Measurements from ENCODE around the gene LRRC45. TPM values are rescaled to one million over a fixed set of nuclear protein-coding genes. Genes with fewer than 3 reads are reported as not detected.

LRRC45 gene
- total RNA-seq, 1 experiment from 2014 or later = 34.3 TPM

DNA sequence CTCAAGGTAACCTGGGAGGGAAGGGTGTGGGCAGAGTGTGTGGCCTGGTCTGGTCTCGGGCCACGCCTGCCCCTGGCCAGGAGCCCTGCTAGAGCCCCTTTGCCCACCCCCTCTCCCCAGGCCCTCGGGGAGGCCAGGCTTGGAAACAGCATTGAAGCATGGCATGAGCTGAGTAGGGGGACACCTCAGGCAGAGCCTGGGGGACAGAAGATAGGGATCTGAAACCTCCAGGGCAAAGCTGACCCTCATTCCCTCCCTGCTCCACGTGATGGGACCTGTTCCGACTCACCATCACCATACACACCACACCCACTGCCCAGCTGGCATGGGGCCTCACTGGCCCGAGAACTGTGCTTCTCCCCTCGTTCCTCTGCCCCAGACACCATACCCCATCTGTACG lies 26.0 kb downstream of the LRRC45 start:
- TF ChIP-seq, protein P1, sequence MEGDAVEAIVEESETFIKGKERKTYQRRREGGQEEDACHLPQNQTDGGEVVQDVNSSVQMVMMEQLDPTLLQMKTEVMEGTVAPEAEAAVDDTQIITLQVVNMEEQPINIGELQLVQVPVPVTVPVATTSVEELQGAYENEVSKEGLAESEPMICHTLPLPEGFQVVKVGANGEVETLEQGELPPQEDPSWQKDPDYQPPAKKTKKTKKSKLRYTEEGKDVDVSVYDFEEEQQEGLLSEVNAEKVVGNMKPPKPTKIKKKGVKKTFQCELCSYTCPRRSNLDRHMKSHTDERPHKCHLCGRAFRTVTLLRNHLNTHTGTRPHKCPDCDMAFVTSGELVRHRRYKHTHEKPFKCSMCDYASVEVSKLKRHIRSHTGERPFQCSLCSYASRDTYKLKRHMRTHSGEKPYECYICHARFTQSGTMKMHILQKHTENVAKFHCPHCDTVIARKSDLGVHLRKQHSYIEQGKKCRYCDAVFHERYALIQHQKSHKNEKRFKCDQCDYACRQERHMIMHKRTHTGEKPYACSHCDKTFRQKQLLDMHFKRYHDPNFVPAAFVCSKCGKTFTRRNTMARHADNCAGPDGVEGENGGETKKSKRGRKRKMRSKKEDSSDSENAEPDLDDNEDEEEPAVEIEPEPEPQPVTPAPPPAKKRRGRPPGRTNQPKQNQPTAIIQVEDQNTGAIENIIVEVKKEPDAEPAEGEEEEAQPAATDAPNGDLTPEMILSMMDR (conservative IDR thresholded peaks at IDR 0.05; ENCODE audit: low read depth, low read length) = no peak
- TF ChIP-seq EZH2 (IDR thresholded peaks at IDR 0.05; ENCODE audit: borderline replicate concordance, low read depth, low read length, poor library complexity, severe bottlenecking) = no peak
- Histone ChIP-seq H3K4me1 (ENCODE audit: insufficient read depth, low read length, poor library complexity, severe bottlenecking) (peaks cover 9% of the 10 kb centered on the region), H3K4me3 (ENCODE audit: low read depth, low read length, poor library complexity, severe bottlenecking) (no peak overlapping the region), H3K27me3 (replicated peaks; ENCODE audit: insufficient read depth, low read depth, low read length, poor library complexity) (no peaks in the 10 kb centered on the region), H3K36me3 (ENCODE audit: insufficient read depth, low read length, poor library complexity, severe bottlenecking) (peaks cover 25% of the 10 kb centered on the region), H3K27ac (ENCODE audit: low read depth, low read length, poor library complexity, severe bottlenecking) (no peak overlapping the region), H3K9me3 (ENCODE audit: low read depth, low read length, poor library complexity, severe bottlenecking) (no peaks in the 10 kb centered on the region)
- BruUV-seq (replicated peaks) = no TSS peak
- ChIA-PET POLR2A (ENCODE audit: low non-redundant PET) (no interaction called here), CTCF (no interaction called here)
- no peak for DNase-seq (ENCODE audit: low spot score)
- intact Hi-C loops (cut with micrococcal nuclease; ENCODE audit: unreplicated experiment) = no loop called here

- ChIA-PET CTCF (interaction anchor here (1.7 kb wide), 1 partner anchor 12 kb away, joined by 5 read pairs; the partner anchor contains the start of gene DCXR), POLR2A (ENCODE audit: low non-redundant PET) (interaction anchor here (0.6 kb wide), 1 partner anchor 215 kb away, joined by 3 read pairs; the partner anchor contains the start of gene PPP1R27)
- no peak for DNase-seq (ENCODE audit: low spot score)
- TF ChIP-seq EZH2 (IDR thresholded peaks at IDR 0.05; ENCODE audit: borderline replicate concordance, low read depth, low read length, poor library complexity, severe bottlenecking) = no peak
- TF ChIP-seq, protein P1 (conservative IDR thresholded peaks at IDR 0.05; ENCODE audit: low read depth, low read length) = no peak
- Histone ChIP-seq H3K36me3 (ENCODE audit: insufficient read depth, low read length, poor library complexity, severe bottlenecking) (peaks cover 28% of the 10 kb centered on the region), H3K27me3 (replicated peaks; ENCODE audit: insufficient read depth, low read depth, low read length, poor library complexity) (no peaks in the 10 kb centered on the region), H3K27ac (ENCODE audit: low read depth, low read length, poor library complexity, severe bottlenecking) (no peak overlapping the region), H3K4me1 (ENCODE audit: insufficient read depth, low read length, poor library complexity, severe bottlenecking) (peaks cover 9% of the 10 kb centered on the region), H3K4me3 (ENCODE audit: low read depth, low read length, poor library complexity, severe bottlenecking) (no peak overlapping the region), H3K9me3 (ENCODE audit: low read depth, low read length, poor library complexity, severe bottlenecking) (no peaks in the 10 kb centered on the region)
- no TSS peak for BruUV-seq (replicated peaks)
- intact Hi-C loops (cut with micrococcal nuclease; ENCODE audit: unreplicated experiment) = no loop called here
Observed at GRCh38 chr17:82049521-82049971, 26.4 kb downstream of the LRRC45 start.

DNA sequence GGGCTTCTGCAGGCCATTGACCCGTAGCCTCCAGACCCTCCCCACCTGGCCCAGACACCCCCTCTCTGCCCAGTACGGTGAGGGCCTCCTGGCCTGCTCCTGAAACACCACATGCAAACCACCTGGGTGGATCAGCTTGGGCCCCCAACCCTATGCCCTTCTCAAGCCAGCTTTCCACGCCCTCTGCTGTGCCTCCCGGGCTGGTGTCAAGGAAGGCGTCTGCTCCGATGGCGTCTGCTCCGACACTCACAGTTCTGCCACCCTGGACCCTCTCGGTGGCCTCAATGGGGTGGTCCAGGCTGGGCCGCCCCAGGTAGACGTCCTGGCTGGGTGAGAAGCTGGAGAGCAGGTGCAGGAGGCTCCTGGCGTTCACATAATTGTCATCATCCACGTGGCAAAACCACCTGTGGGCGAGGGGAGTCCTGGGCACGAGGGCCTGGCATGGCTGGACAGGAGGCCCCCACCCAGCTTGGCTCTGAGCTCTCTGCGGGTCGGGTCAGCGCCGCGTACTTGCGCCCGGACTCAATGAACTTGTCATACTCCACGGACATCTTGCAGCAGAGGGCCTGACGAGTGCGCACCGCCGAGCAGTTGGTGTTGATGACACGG lies 27.2 kb downstream of the LRRC45 start:
- ChIA-PET POLR2A (ENCODE audit: low non-redundant PET) (interaction anchor here (0.6 kb wide), 1 partner anchor 215 kb away, joined by 3 read pairs; the partner anchor contains the start of gene PPP1R27), CTCF (interaction anchor here (1.7 kb wide), 1 partner anchor 13 kb away, joined by 5 read pairs; the partner anchor contains the start of gene DCXR)
- peak overlapping the region; percentile 96 for H3K4me3 ChIP-seq (ENCODE audit: low read depth, low read length, poor library complexity, severe bottlenecking)
- H3K9me3 ChIP-seq (ENCODE audit: low read depth, low read length, poor library complexity, severe bottlenecking) = no peaks in the 10 kb centered on the region
- TSS peak; percentile 56 for BruUV-seq (replicated peaks)
- no peaks in the 10 kb centered on the region for H3K27me3 ChIP-seq (replicated peaks; ENCODE audit: insufficient read depth, low read depth, low read length, poor library complexity)
- peaks cover 9% of the 10 kb centered on the region for H3K4me1 ChIP-seq (ENCODE audit: insufficient read depth, low read length, poor library complexity, severe bottlenecking)
- intact Hi-C loops (cut with micrococcal nuclease; ENCODE audit: unreplicated experiment) = no loop called here
- no peak overlapping the region for H3K27ac ChIP-seq (ENCODE audit: low read depth, low read length, poor library complexity, severe bottlenecking)
- TF ChIP-seq, protein P1 (conservative IDR thresholded peaks at IDR 0.05; ENCODE audit: low read depth, low read length) = no peak
- TF ChIP-seq EZH2 (IDR thresholded peaks at IDR 0.05; ENCODE audit: borderline replicate concordance, low read depth, low read length, poor library complexity, severe bottlenecking) = no peak
- H3K36me3 ChIP-seq (ENCODE audit: insufficient read depth, low read length, poor library complexity, severe bottlenecking) = peaks cover 35% of the 10 kb centered on the region
- DNase-seq (ENCODE audit: low spot score) = no peak
